ENCODE data around the gene BASP1. TPM values are rescaled to one million over a fixed set of nuclear protein-coding genes. Genes with fewer than 3 reads are reported as not detected.
"Not testable (repeated sequence)": the region's sequence is repeated elsewhere in the genome, so short reads cannot be mapped to it uniquely, and the experiment has no call there.

The BASP1 gene
- total RNA-seq, 1 experiment from 2014 or later, result not detected

GRCh38 chr5:17314907-17315471 is 97.6 kb downstream of the BASP1 start:
- BruUV-seq (replicated peaks), result no TSS peak
- CTCF ChIA-PET, result no interaction called here
- no peak for DNase-seq
- H3K36me3 Mint-ChIP-seq (ENCODE audit: insufficient read depth, unreplicated experiment), result no peaks in the 10 kb centered on the region
- no peaks in the 10 kb centered on the region for H3K27me3 Mint-ChIP-seq (ENCODE audit: unreplicated experiment)
- no peak overlapping the region for H3K4me3 Mint-ChIP-seq (ENCODE audit: low read depth, unreplicated experiment)
- H3K4me1 Mint-ChIP-seq (ENCODE audit: low read depth, unreplicated experiment), result peaks cover 20% of the 10 kb centered on the region
- H3K9me3 Mint-ChIP-seq (ENCODE audit: low read depth, unreplicated experiment), result no peaks in the 10 kb centered on the region
- intact Hi-C loops (cut with micrococcal nuclease; ENCODE audit: unreplicated experiment), result no loop called here
- TF ChIP-seq CTCF (IDR thresholded peaks at IDR 0.05; ENCODE audit: unreplicated experiment), result no peak
- no peak overlapping the region for H3K27ac Mint-ChIP-seq (ENCODE audit: unreplicated experiment)

- intact Hi-C loops (cut with micrococcal nuclease; ENCODE audit: unreplicated experiment), result no loop called here
- H3K4me3 Mint-ChIP-seq (ENCODE audit: low read depth, unreplicated experiment), result no peak overlapping the region
- no peak for TF ChIP-seq CTCF (IDR thresholded peaks at IDR 0.05; ENCODE audit: unreplicated experiment)
- BruUV-seq (replicated peaks), result no TSS peak
- H3K36me3 Mint-ChIP-seq (ENCODE audit: insufficient read depth, unreplicated experiment), result no peaks in the 10 kb centered on the region
- no peaks in the 10 kb centered on the region for H3K9me3 Mint-ChIP-seq (ENCODE audit: low read depth, unreplicated experiment)
- no peak overlapping the region for H3K27ac Mint-ChIP-seq (ENCODE audit: unreplicated experiment)
- H3K27me3 Mint-ChIP-seq (ENCODE audit: unreplicated experiment), result no peaks in the 10 kb centered on the region
- CTCF ChIA-PET, result no interaction called here
- no peak for DNase-seq
- peaks cover 20% of the 10 kb centered on the region for H3K4me1 Mint-ChIP-seq (ENCODE audit: low read depth, unreplicated experiment)
Observed at GRCh38 chr5:17315710-17316221, 98.3 kb downstream of the BASP1 start.

GRCh38 chr5:17316970-17317459 is 99.6 kb downstream of the BASP1 start:
- no peak for TF ChIP-seq CTCF (IDR thresholded peaks at IDR 0.05; ENCODE audit: unreplicated experiment)
- intact Hi-C loops (cut with micrococcal nuclease; ENCODE audit: unreplicated experiment), result no loop called here
- H3K9me3 Mint-ChIP-seq (ENCODE audit: low read depth, unreplicated experiment), result no peaks in the 10 kb centered on the region
- peaks cover 20% of the 10 kb centered on the region for H3K4me1 Mint-ChIP-seq (ENCODE audit: low read depth, unreplicated experiment)
- H3K4me3 Mint-ChIP-seq (ENCODE audit: low read depth, unreplicated experiment), result no peak overlapping the region
- no peak overlapping the region for H3K27ac Mint-ChIP-seq (ENCODE audit: unreplicated experiment)
- no peak for DNase-seq
- CTCF ChIA-PET, result no interaction called here
- BruUV-seq (replicated peaks), result no TSS peak
- no peaks in the 10 kb centered on the region for H3K36me3 Mint-ChIP-seq (ENCODE audit: insufficient read depth, unreplicated experiment)
- H3K27me3 Mint-ChIP-seq (ENCODE audit: unreplicated experiment), result no peaks in the 10 kb centered on the region

- CTCF ChIA-PET, result no interaction called here
- no peak for TF ChIP-seq CTCF (IDR thresholded peaks at IDR 0.05; ENCODE audit: unreplicated experiment)
- H3K27me3 Mint-ChIP-seq (ENCODE audit: unreplicated experiment), result no peaks in the 10 kb centered on the region
- H3K4me1 Mint-ChIP-seq (ENCODE audit: low read depth, unreplicated experiment), result peaks cover 20% of the 10 kb centered on the region
- H3K27ac Mint-ChIP-seq (ENCODE audit: unreplicated experiment), result no peak overlapping the region
- intact Hi-C loops (cut with micrococcal nuclease; ENCODE audit: unreplicated experiment), result no loop called here
- H3K9me3 Mint-ChIP-seq (ENCODE audit: low read depth, unreplicated experiment), result no peaks in the 10 kb centered on the region
- no TSS peak for BruUV-seq (replicated peaks)
- no peaks in the 10 kb centered on the region for H3K36me3 Mint-ChIP-seq (ENCODE audit: insufficient read depth, unreplicated experiment)
- no peak overlapping the region for H3K4me3 Mint-ChIP-seq (ENCODE audit: low read depth, unreplicated experiment)
- no peak for DNase-seq
Observed at GRCh38 chr5:17317473-17317872, 100.0 kb downstream of the BASP1 start.

- CTCF ChIA-PET; BruUV-seq (replicated peaks); H3K36me3 Mint-ChIP-seq (ENCODE audit: insufficient read depth, unreplicated experiment); H3K9me3 Mint-ChIP-seq (ENCODE audit: low read depth, unreplicated experiment); H3K27me3 Mint-ChIP-seq (ENCODE audit: unreplicated experiment); intact Hi-C loops (cut with micrococcal nuclease; ENCODE audit: unreplicated experiment); DNase-seq; H3K4me3 Mint-ChIP-seq (ENCODE audit: low read depth, unreplicated experiment); H3K27ac Mint-ChIP-seq (ENCODE audit: unreplicated experiment): not testable (repeated sequence)
- peaks cover 20% of the 10 kb centered on the region for H3K4me1 Mint-ChIP-seq (ENCODE audit: low read depth, unreplicated experiment)
Observed at GRCh38 chr5:17319095-17319494, 101.7 kb downstream of the BASP1 start.
